GM23338 (cell line): ENCODE measurements around the gene MAN2A2. TPM values are rescaled to one million over a fixed set of nuclear protein-coding genes. Genes with fewer than 3 reads are reported as not detected.

Experiments used
- ATAC-seq: fragments of 200-7000 bp; cut with Tn5 transposase; 3 replicates; pipeline ENCODE4 v1.9.1; 2020
- DNase-seq: peaks from one replicate; pipeline ENCODE4 v3.0.0-alpha.2; 2015; ENCODE audit warnings: low spot score
- H2AFZ ChIP-seq: fragments of 200-600 bp; sonication (generic); 2 replicates; pipeline ENCODE4 v1.8.0; 2016; ENCODE audit warnings: antibody characterized with exemption, mild to moderate bottlenecking, moderate library complexity
- H3F3A ChIP-seq: fragments of 200-600 bp; sonication (generic); replicated peaks from 2 replicates; pipeline ENCODE4 v1.8.0; 2017; ENCODE audit warnings: antibody characterized with exemption, mixed run types, low read depth
- H3K27ac ChIP-seq: fragments of 200-600 bp; sonication (generic); 2 replicates; pipeline ENCODE4 v1.6.1; 2016; ENCODE audit warnings: low read depth
- H3K27me3 ChIP-seq: fragments of 200-600 bp; sonication (generic); 2 replicates; pipeline ENCODE4 v1.8.0; 2016; ENCODE audit warnings: mild to moderate bottlenecking, mixed run types, moderate library complexity; ENCODE audit not compliant: insufficient read depth
- H3K36me3 ChIP-seq: fragments of 200-600 bp; sonication (generic); 2 replicates; pipeline ENCODE4 v1.8.0; 2016; ENCODE audit warnings: mild to moderate bottlenecking; ENCODE audit not compliant: insufficient read depth
- H3K4me1 ChIP-seq: fragments of 200-600 bp; sonication (generic); 2 replicates; pipeline ENCODE4 v1.8.0; 2016; ENCODE audit warnings: mild to moderate bottlenecking, moderate library complexity; ENCODE audit not compliant: insufficient read depth
- H3K4me2 ChIP-seq: fragments of 200-600 bp; sonication (generic); 2 replicates; pipeline ENCODE4 v1.7.1; 2017; ENCODE audit warnings: mixed run types
- H3K4me3 ChIP-seq: fragments of 200-600 bp; sonication (generic); 2 replicates; pipeline ENCODE4 v1.6.1; 2016; ENCODE audit warnings: mixed run types
- H3K79me2 ChIP-seq: fragments of 200-600 bp; sonication (generic); replicated peaks from 2 replicates; pipeline ENCODE4 v1.8.0; 2017; ENCODE audit warnings: mild to moderate bottlenecking; ENCODE audit not compliant: insufficient read depth
- H3K9me2 ChIP-seq: fragments of 200-600 bp; sonication (generic); 2 replicates; pipeline ENCODE4 v1.8.0; 2017; ENCODE audit not compliant: insufficient read depth
- H4K20me1 ChIP-seq: fragments of 200-600 bp; sonication (generic); replicated peaks from 2 replicates; pipeline ENCODE4 v1.8.0; 2017; ENCODE audit warnings: mild to moderate bottlenecking; ENCODE audit not compliant: insufficient read depth
- H3K27ac Mint-ChIP-seq: 2 replicates; pipeline ENCODE4 v1.8.0; 2020; ENCODE audit warnings: inconsistent platforms, mild to moderate bottlenecking, moderate library complexity, mixed read lengths
- H3K27me3 Mint-ChIP-seq: 3 replicates; pipeline ENCODE4 v1.8.0; 2022; ENCODE audit warnings: low read depth, mild to moderate bottlenecking, moderate library complexity, mixed read lengths, inconsistent platforms; ENCODE audit not compliant: insufficient read depth, poor library complexity
- H3K36me3 Mint-ChIP-seq: 3 replicates; pipeline ENCODE4 v1.8.0; 2021; ENCODE audit warnings: low read depth, mild to moderate bottlenecking, inconsistent platforms, moderate library complexity, mixed read lengths
- H3K4me1 Mint-ChIP-seq: 3 replicates; pipeline ENCODE4 v1.8.0; 2020; ENCODE audit warnings: mild to moderate bottlenecking, inconsistent platforms, mixed read lengths
- H3K4me3 Mint-ChIP-seq: 3 replicates; pipeline ENCODE4 v1.8.0; 2021; ENCODE audit warnings: moderate library complexity, mild to moderate bottlenecking, inconsistent platforms, mixed read lengths
- H3K9me3 Mint-ChIP-seq: 3 replicates; pipeline ENCODE4 v1.8.0; 2020; ENCODE audit warnings: moderate library complexity, mild to moderate bottlenecking, inconsistent platforms, mixed read lengths
- CREB1 ChIP-seq: fragments of 250-450 bp; sonication (Bioruptor Pico); IDR thresholded peaks from 2 replicates; pipeline ENCODE4 v1.5.0; 2020; ENCODE audit warnings: low read depth, mild to moderate bottlenecking, moderate library complexity
- CTCF ChIP-seq, 2 experiments: fragments of 200-600 bp in 1 of 2; sonication (generic) in 1 of 2; conservative IDR thresholded peaks; 2 replicates each; pipeline versions ENCODE4 v1.5.1 to v1.6.1; 2016 to 2017; ENCODE audit warnings: antibody characterized with exemption in 2 of 2, low read depth in 2 of 2, mild to moderate bottlenecking in 2 of 2, moderate library complexity in 1 of 2
- ETS1 ChIP-seq: IDR thresholded peaks from 2 replicates; pipeline ENCODE4 v1.6.1; 2016; ENCODE audit warnings: antibody characterized with exemption
- EZH2 ChIP-seq: fragments of 200-600 bp; sonication (generic); IDR thresholded peaks from one replicate; pipeline ENCODE4 v1.8.0; 2017; ENCODE audit warnings: antibody characterized with exemption, mild to moderate bottlenecking, low read depth; ENCODE audit not compliant: unreplicated experiment
- JUNB ChIP-seq: IDR thresholded peaks from one replicate; pipeline ENCODE4 v1.6.1; 2016; ENCODE audit warnings: antibody characterized with exemption; ENCODE audit not compliant: unreplicated experiment
- NANOG ChIP-seq: IDR thresholded peaks from 2 replicates; pipeline ENCODE4 v1.6.1; 2016; ENCODE audit warnings: antibody characterized with exemption, borderline replicate concordance
- REST ChIP-seq: IDR thresholded peaks from one replicate; pipeline ENCODE4 v1.6.1; 2018; ENCODE audit warnings: antibody characterized with exemption; ENCODE audit not compliant: unreplicated experiment
- STAT1 ChIP-seq: IDR thresholded peaks from one replicate; pipeline ENCODE4 v1.6.1; 2016; ENCODE audit warnings: antibody characterized with exemption; ENCODE audit not compliant: unreplicated experiment
- ZNF114 ChIP-seq: fragments of 250-450 bp; sonication (Bioruptor Pico); IDR thresholded peaks from 2 replicates; pipeline ENCODE4 v1.5.0; 2020; ENCODE audit warnings: mild to moderate bottlenecking, moderate library complexity
- ZNF331 ChIP-seq: fragments of 250-450 bp; sonication (Bioruptor Pico); IDR thresholded peaks from 2 replicates; pipeline ENCODE4 v1.5.0; 2020; ENCODE audit warnings: low read depth, mild to moderate bottlenecking, moderate library complexity
- polyA plus RNA-seq: library from polyadenylated mRNA; unstranded; fragments of >200 nt; fragmentation: Nextera tagmentation; extraction: Ambion mirVana; gene quantifications from 2 replicates; pipeline ENCODE4 v1.2.1, GENCODE V29; 2016
- total RNA-seq: library from RNA; depleted of rRNA; stranded (reverse); fragments of >200 nt; shearing (Covaris generic); gene quantifications from 2 replicates; pipeline ENCODE4 v1.2.3, GENCODE V29; 2014

The MAN2A2 gene
- total and polyA plus RNA-seq, 2 experiments from 2014 or later: 8.2 to 17.1 TPM

DNA sequence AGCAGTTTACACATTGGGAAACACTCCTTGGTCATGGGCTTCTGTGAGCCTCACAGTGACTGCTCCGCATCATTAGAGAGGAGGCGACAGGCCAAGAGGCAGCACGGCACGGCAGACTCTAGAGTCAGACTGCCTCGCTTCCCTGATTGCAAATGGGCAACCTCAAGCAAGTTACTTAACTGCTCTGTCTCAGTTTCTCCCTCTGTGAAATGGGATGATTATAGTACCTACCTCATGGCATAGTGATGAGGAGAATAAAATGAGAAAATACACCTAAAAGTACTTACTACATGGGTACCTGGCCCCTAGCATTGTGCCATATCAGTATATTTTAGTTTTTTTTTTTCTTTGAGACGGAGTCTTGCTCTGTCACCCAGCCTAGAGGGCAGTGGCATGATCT is 47.6 kb downstream of the MAN2A2 start:
- Mint-ChIP-seq H3K4me3 (no peak overlapping the region), H3K9me3 (no peaks in the 10 kb centered on the region; the same call in 2 of the 3 replicates), H3K4me1 (no peaks in the 10 kb centered on the region; the same call in 2 of the 3 replicates), H3K27me3 (peaks cover 9% of the 10 kb centered on the region), H3K36me3 (peaks cover 65% of the 10 kb centered on the region), H3K27ac (no peak overlapping the region)
- Histone ChIP-seq H4K20me1 (no peaks in the 10 kb centered on the region), H3K4me2 (no peak overlapping the region), H2AFZ (no peak overlapping the region), H3K9me2 (no peaks in the 10 kb centered on the region), H3K27ac (no peak overlapping the region), H3K4me1 (peaks cover 2% of the 10 kb centered on the region), H3K27me3 (no peaks in the 10 kb centered on the region), H3K4me3 (no peak overlapping the region), H3K79me2 (no peaks in the 10 kb centered on the region), H3F3A (peaks cover 10% of the 10 kb centered on the region; the same call in 1 of the 2 replicates), H3K36me3 (peaks cover 7% of the 10 kb centered on the region; the same call in 1 of the 2 replicates)
- DNase-seq (no peak), ATAC-seq (no peak)
- TF ChIP-seq ETS1 (no peak), NANOG (no peak), STAT1 (no peak)

DNA sequence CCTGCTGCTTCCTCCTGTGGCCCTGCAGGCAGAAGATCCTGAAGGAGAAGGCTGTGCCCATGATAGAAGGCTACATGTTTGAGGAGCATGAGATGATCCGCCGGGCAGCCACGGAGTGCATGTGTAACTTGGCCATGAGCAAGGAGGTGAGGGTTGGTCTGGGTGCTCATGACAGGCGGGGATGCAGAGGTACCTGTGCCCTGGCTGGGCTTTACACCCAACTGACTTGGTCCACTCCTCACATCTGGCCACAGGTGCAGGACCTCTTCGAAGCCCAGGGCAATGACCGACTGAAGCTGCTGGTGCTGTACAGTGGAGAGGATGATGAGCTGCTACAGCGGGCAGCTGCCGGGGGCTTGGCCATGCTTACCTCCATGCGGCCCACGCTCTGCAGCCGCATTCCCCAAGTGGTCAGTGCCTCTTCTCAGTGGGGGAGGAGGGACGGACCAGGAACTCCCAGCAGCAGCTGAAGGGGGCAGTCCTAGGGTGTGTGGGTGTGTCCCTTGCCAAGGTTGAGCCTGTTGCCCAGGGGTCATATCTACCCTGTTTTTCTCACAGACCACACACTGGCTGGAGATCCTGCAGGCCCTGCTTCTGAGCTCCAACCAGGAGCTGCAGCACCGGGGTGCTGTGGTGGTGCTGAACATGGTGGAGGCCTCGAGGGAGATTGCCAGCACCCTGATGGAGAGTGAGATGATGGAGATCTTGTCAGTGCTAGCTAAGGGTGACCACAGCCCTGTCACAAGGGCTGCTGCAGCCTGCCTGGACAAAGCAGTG is 50.0 kb downstream of the MAN2A2 start:
- H3K4me1 ChIP-seq: peaks cover 13% of the 10 kb centered on the region
- no peak overlapping the region for H3K27ac ChIP-seq
- H3K36me3 Mint-ChIP-seq: peaks cover 48% of the 10 kb centered on the region
- no peaks in the 10 kb centered on the region; the same call in 2 of the 3 replicates for H3K9me3 Mint-ChIP-seq
- H3K27me3 Mint-ChIP-seq: peaks cover 15% of the 10 kb centered on the region
- H3K4me3 ChIP-seq: no peak overlapping the region
- DNase-seq (no peak), ATAC-seq (no peak)
- H3F3A ChIP-seq: peaks cover 17% of the 10 kb centered on the region; the same call in 1 of the 2 replicates
- H3K4me3 Mint-ChIP-seq: no peak overlapping the region; the same call in 2 of the 3 replicates
- no peak overlapping the region for H3K4me2 ChIP-seq
- H3K79me2 ChIP-seq: no peaks in the 10 kb centered on the region
- no peak overlapping the region for H2AFZ ChIP-seq
- H3K27me3 ChIP-seq: no peaks in the 10 kb centered on the region
- H3K4me1 Mint-ChIP-seq: peaks cover 10% of the 10 kb centered on the region
- H3K36me3 ChIP-seq: peaks cover 7% of the 10 kb centered on the region; the same call in 1 of the 2 replicates
- no peak overlapping the region for H3K27ac Mint-ChIP-seq
- H3K9me2 ChIP-seq: no peaks in the 10 kb centered on the region
- H4K20me1 ChIP-seq: no peaks in the 10 kb centered on the region
- TF ChIP-seq ZNF114: no peak
- no peak for TF ChIP-seq JUNB
- no peak for TF ChIP-seq STAT1
- no peak for TF ChIP-seq EZH2
- TF ChIP-seq CTCF (conservative IDR thresholded peaks at IDR 0.05; ENCODE audit: low read depth in 2 of 2): no peak
- no peak for TF ChIP-seq NANOG
- no peak for TF ChIP-seq ZNF331 (CRISPR knock-in tag)
- no peak for TF ChIP-seq ETS1
- no peak for TF ChIP-seq REST
- no peak for TF ChIP-seq CREB1 (CRISPR knock-in tag)
